Activated T-cell treated with anti-CD3 and anti-CD28 coated beads for 24 hours (primary cell): ENCODE results near the gene SLC39A13.

Experiments
- DNase-seq: peaks from one replicate; pipeline ENCODE4 v3.0.0-alpha.2; 2020; ENCODE audit warnings: low read depth

The SLC39A13 gene

DNA sequence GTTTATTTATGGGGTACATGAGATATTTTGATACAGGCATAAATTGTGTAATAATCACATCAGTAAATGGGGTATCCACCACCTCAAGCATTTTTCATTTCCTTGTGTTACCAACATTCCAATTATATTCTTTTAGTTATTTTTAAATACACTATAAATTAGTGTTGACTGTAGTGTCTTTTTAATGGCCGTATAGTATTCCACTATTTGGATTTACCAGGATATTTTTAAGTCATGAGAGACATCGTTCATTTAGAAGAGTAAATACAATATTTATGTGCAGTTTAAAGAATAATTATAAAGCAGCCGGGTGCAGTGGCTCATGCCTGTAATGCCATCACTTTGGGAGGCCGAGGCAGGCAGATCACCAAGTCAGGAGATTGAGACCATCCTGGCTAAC, 23.9 kb upstream of the SLC39A13 start:
- no peak for DNase-seq

DNA sequence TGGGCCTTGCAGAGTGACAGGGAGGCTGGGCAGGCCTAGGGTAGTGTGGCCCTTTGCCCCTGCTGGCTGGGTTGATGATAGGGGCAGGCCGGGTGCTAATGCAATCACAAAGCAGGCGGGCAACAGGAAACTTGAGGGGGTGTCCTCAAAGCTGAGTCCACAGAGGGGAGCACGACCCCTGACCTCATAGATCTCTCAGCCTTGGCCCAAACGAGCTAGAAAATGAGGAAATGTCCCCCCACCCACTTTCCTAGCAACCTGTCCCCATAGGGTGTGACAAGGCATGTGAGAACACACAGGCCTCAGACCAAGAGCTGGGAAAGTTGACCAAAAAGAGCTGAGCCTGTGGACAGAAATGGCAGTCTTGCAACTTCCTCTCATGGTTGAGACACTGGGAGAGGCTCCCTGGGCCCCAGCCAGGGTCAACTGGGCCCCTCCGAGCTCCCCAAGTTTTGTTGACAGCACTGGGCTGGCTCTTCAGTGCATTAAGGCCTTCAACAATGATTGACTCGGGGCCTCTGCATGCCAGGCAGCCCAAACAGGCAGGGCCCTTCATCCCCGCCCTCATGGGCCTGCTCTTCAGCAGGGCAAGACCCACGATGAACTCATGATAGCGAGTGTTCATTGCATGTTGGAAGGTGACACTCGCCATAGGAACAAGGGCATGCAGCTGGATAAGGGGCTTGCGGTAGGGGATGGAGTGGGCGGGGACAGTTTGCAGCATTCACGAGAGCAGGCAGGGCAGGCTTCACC, 20.3 kb upstream of the SLC39A13 start:
- DNase-seq = no peak

DNA sequence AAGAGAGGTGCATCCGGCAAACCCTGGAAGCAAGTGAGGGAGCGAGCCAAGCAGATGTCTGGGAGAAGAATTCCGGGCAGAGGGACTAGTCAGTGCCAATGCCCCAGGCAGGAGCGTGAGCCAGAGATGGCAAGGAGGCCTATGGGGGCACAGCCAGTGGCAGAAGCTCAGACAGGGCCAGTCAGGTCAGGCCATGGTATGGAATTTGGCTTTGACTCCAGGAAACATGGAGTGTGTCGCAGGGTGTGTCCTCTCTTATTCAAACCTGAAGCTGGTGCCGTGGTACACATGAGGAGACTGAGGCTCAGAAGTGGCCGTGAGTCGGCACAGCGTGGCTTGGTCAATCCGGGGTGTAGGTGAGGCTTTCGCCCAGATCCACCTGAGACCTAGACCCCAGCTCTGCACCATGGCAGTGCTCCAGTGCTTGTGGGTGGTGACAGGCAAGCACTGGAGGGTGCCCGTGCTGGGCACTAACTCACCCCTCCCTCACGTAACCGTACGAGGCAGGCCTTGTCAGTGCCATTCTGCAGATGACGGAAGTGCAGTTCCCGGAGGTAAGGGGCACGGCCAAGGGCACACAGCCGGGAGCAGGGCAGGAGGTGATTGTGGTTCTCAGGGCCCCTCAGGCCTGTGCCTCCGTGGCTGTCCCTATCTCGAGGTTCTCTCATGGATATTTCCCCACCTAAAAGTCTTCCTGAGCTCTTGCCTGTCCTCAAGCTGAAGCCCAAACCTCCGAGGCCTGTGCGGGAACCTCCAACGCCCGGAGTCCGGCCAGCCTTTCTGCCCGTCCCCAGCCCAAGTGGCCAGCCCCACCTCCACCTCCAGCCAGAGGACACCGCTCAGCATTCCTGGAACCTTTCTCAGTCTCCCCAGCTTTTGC, 19.5 kb upstream of the SLC39A13 start:
- DNase-seq = no peak

DNA sequence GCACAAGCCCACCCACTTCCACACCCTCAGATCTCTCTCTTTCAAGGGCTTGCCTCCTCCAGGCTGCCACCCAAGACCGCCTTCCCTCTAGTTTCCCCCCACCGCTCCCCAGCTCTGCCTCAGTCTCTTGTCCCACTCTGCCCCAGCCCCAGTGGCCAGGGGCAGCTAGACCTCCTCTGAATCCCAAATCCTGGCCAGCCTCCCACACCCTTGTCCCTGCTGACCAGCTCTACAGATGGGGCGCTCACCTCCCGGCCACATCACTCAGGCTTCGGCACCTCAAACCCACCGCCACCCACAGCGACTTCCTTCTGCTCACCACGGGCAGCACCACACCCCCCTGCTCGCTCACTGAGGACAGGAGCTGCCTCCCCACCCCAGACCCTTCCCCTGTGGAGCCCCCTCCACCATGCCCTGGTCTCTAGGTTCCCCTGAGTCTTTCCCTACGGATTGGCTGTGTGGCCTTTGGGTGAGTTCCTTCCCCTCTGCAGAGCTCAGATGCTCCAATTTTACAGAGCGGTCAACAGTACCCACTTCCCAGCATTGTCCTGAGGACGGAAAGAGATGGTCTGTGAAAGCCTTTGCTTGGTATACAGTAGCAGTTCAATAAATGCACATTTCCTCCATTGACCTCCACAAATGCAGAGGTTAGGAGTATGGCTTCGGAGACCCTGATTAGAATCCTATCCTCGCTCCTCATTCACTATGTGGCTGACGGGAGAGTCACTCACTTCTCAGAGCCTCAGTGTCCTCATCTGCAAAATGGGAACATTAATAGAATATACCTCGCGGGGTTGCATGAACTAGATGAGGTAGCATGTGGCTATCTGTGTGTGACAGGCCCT, 18.6 kb upstream of the SLC39A13 start:
- DNase-seq = no peak

GRCh38 chr11:47390422-47390760, 18.0 kb upstream of the SLC39A13 start:
- no peak for DNase-seq

GRCh38 chr11:47391077-47391583, 17.3 kb upstream of the SLC39A13 start:
- no peak for DNase-seq

DNA sequence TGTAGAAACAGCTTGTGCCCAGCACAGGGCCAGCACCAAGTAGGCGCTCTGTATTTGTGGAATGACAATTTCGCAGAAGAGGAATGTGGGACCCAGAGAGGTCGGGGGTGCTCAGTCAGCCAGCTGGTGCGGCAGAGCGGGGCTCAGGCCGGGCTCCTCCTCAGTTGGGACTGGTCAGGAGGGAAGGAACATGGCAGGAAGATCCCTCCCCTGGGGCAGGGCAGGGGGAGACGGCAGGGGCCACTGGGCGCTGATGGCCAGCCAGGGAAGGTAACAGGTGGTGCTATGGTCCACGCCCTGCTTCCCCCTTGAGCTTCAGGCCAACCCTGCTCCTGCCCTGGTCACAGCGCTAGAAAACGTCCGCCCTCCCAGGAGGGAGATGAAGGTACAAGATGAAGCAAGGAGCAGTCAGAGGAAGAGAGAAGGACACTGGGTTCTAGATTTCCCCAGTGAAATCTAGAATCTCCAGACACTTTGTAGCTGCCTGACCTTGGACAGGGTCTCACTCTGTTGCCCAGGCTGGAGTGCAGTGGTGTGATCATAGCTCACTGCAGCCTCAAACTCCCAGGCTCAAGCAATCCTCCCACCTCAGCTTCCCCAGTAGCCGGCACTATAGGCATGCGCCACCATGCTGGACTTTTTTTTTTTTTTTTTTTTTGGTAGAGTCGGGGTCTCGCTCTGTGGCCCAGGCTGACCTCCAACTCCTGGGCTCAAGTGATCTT, 16.5 kb upstream of the SLC39A13 start:
- DNase-seq = no peak

DNA sequence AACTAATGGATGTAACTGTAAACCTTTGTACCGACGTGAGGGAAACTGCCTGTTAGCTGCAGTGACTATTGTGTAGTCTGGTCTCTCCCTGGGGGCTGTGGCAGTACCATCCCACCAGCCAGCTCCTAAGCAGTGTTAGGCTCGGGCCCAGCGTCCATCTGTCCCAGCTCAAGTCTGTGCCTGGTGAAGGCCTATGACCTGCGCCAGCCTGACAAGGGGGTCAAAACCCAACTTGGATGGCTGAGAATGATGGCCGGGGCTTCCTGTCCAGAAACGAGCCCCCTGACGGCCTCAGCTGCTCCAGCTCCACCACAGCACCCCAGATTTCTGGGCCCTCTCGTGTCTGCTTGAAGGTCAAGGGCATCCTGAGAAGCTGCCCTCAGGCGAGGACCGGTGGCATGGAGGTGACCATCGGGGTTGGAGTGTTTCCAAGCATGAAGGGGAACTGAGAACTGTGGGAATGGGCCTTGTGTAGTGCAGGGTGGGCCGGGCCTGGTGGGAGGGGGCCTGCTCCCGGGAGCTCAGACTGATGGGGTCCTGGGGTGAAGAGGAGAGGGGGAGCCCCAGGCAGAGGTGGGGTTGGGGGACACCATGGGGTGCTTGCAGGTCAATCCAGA, 15.7 kb upstream of the SLC39A13 start:
- no peak for DNase-seq

DNA sequence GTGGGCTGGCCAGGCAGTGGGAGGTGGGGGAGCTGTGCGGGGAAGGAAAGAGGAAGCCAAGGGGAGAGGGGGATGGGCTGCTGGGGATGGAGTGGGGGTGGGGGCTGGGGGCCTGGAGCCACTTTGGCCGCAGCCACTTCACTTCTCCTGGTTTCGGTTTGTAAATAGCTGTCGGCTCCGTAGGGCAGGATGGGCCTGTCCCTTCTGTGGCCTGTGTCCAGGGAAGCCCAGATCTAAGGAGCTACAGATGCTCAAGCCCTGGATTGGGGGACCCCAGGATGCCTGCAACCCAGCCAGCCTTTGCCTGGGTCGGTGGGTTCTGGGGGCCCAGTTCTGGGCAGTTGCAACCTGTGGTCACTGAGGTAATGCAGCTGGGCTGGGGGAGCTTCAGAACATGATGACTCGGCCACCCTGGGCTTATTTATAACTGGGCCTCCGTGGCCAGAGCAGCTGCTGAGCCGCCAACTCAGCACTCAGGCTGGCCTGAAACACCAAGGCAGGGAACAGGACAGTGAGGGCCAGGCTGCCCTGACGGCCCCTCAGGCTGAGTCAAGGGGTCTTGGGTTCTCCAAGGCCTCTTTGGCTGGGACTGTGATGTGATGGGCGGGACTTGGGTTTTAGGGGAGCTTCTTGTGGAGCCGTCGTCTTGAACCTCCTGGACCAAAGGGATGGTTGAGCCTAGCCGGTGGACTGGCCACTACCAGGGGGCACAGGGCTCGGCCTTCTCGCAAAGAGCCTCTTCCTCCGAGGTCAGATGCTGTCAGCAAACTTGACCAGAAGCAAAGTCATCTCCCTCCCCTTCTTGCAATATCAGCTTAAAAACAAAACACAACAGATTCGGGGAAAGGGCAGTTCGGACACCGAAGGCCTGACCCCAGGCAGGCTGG, 15.0 kb upstream of the SLC39A13 start:
- no peak for DNase-seq

DNA sequence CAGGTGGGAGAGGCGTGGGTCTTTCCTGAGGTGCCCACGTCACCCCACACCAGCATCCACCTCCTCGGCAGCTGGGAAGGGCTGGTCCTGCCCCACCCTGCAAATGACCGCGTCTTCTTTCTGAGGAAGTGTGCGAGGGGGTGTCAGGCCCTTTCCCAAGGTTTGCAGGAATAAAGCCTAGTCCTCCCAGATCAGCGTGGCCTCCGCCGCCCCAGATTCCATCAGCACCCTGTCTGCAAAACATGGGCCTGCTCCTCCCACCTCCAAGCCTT, 14.4 kb upstream of the SLC39A13 start:
- DNase-seq = no peak

DNA sequence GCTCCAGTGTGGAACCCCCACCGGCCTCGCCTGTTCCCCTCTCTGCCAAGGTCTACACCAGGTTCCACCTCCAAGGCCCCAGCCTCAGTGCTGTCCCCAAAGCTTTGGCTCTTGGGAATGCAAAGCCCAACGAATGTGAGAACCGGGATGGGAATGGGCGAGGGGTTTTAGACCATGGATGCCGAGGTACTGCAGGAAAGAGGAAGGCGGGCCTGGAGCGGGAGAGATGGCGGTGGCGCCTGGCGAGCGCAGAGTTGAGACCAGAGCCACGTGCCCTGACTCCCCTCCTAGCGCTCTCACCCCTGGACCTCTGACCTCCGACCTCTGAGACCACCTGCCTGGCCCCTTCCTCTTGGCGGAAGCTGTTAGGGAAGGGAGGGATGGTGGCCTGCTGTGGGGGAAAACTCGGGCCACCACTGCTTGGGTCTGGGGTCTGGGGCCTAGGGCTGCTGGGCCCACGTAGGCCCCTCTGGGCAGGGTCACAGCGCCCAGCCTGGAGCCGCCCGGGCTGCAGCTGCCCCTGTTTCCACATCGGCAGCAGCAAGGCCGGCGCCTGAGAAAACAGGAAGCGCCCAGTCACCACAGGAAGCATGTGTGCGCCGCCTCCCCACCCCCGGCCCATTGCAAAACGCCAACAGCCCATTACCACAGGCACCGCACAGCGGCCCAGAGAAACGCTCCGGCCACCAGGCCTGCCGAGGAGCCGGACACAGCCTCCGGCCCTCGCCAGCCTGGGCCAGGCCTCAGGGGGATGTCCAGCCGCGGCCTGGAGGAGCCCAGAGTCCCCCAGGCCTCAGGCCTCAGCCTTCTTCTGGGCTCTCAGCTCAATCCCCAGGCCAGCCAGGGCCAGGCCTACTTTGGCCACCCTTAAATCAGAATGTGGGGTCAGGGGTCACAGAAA, 13.8 kb upstream of the SLC39A13 start:
- DNase-seq = peak; percentile 51

DNA sequence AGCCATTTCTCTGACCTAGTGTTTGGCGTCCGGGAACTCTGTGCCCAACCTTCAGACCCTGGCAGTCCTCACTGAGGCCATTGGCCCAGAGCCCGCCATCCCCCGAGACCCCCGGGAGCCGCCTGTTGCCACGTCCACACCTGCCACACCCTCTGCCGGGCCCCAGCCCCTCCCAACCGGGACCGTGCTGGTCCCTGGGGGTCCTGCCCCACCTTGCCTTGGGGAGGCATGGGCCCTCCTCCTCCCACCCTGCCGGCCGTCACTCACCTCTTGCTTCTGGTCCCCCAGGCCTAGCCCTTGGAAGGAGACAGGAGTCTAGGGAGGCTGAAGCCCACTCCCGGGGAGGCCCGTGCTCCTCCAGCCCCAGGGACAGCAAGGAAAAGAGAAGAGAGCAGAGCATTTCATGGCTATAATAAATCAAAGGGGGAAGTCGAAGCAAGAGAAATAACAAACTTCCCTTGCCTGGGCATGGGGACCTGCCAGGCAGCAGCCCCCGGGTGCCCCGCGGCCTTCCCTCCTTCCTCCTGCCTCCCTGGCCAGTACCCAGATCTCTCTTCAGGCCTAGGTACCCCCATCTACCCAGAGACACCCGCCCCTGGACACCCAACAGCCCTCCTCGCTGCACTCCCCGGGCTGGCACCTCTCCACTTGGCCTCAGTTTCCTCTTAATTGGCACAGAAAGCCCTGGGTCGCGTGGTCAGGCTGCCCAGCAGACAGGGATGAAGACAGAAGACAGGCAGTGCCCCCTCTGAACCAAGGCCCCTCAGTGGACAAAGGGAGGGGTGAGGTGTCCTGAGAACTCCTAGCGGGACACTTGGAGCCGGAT, 13.0 kb upstream of the SLC39A13 start:
- DNase-seq = no peak

GRCh38 chr11:47396049-47396320, 12.4 kb upstream of the SLC39A13 start:
- DNase-seq = no peak

DNA sequence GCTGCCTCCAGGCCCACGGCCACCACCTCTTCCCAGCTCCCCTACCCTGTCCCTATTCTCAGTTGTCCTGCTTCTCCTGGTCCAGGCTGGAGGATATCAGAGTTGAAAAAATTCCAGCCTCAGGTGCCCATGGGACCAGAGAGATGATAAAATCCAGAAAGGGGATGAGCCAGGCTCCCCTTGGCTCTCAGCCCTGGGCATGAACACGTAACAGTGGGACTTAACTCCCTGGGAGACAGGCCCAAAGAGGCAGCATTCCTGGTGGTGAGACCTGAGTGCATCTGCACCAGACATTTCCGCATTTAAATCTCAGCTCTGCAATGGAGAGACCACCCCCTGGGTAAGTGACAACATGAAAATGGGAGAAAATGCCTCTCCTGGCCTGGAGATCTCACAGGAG, 10.4 kb upstream of the SLC39A13 start:
- no peak for DNase-seq

GRCh38 chr11:47398551-47398950, 9.8 kb upstream of the SLC39A13 start:
- DNase-seq = no peak

GRCh38 chr11:47399860-47400767, 8.3 kb upstream of the SLC39A13 start:
- DNase-seq = no peak

- DNase-seq = no peak
Measured at GRCh38 chr11:47400768-47401279, 7.6 kb upstream of the SLC39A13 start.
